DOHH2 (cell line): ENCODE data around the gene P3H3.

Source experiments
- CTCF ChIP-seq: fragments of 200-600 bp; sonication (generic); IDR thresholded peaks from one replicate; pipeline ENCODE4 v1.5.1; 2014; ENCODE audit warnings: antibody characterized with exemption, mild to moderate bottlenecking, low read depth, low read length; ENCODE audit not compliant: poor library complexity, severe bottlenecking
- EZH2phosphoT487 ChIP-seq: fragments of 200-600 bp; sonication (generic); IDR thresholded peaks from 2 replicates; pipeline ENCODE4 v1.6.1; 2017; ENCODE audit warnings: borderline replicate concordance, mild to moderate bottlenecking, antibody characterized with exemption, low read length, moderate library complexity, mixed read lengths

- TF ChIP-seq CTCF (no peak), EZH2phosphoT487 (no peak)
Observed at GRCh38 chr12:6847676-6848075, 19.5 kb downstream of the P3H3 start.
